Smooth muscle cell (in vitro differentiated cells): Measurements from ENCODE around the gene KCNQ1. TPM values are rescaled to one million over a fixed set of nuclear protein-coding genes. Genes with fewer than 3 reads are reported as not detected.

ENCODE experiments used
- DNase-seq: peaks from one replicate; lab custom pipeline; 2025; ENCODE audit not compliant: unreplicated experiment; lab: John Stamatoyannopoulos, UW
- H2AFZ ChIP-seq: fragments of 200-600 bp; sonication (generic); 2 replicates; pipeline ENCODE4 v1.6.0; 2016; ENCODE audit warnings: antibody characterized with exemption, low read depth, mild to moderate bottlenecking
- H3F3A ChIP-seq: fragments of 200-600 bp; sonication (generic); 2 replicates; pipeline ENCODE4 v1.6.0; 2017; ENCODE audit warnings: antibody characterized with exemption, low read depth
- H3K27ac ChIP-seq: fragments of 200-600 bp; sonication (generic); 2 replicates; pipeline ENCODE4 v1.5.1; 2016; ENCODE audit warnings: low read depth, mild to moderate bottlenecking
- H3K27me3 ChIP-seq: fragments of 200-600 bp; sonication (generic); 2 replicates; pipeline ENCODE4 v1.6.1; 2016; ENCODE audit warnings: low read depth, mild to moderate bottlenecking
- H3K36me3 ChIP-seq: fragments of 200-600 bp; sonication (generic); 2 replicates; pipeline ENCODE4 v1.5.1; 2016; ENCODE audit warnings: low read depth
- H3K4me1 ChIP-seq: fragments of 200-600 bp; sonication (generic); 2 replicates; pipeline ENCODE4 v1.5.1; 2016; ENCODE audit warnings: low read depth
- H3K4me2 ChIP-seq: fragments of 200-600 bp; sonication (generic); 2 replicates; pipeline ENCODE4 v1.6.0; 2016; ENCODE audit warnings: mild to moderate bottlenecking
- H3K4me3 ChIP-seq: fragments of 200-600 bp; sonication (generic); 2 replicates; pipeline ENCODE4 v1.5.1; 2016; ENCODE audit warnings: mild to moderate bottlenecking
- H3K79me2 ChIP-seq: fragments of 200-600 bp; sonication (generic); 2 replicates; pipeline ENCODE4 v1.6.0; 2016; ENCODE audit warnings: low read depth, mild to moderate bottlenecking
- H3K9ac ChIP-seq: fragments of 200-600 bp; sonication (generic); 2 replicates; pipeline ENCODE4 v1.6.0; 2016; ENCODE audit warnings: low read depth
- H3K9me3 ChIP-seq: fragments of 200-600 bp; sonication (generic); replicated peaks from 2 replicates; pipeline ENCODE4 v1.5.1; 2016; ENCODE audit warnings: low read depth
- H4K20me1 ChIP-seq: fragments of 200-600 bp; sonication (generic); 2 replicates; pipeline ENCODE4 v1.6.0; 2016; ENCODE audit warnings: low read depth
- CTCF ChIP-seq: fragments of 200-600 bp; sonication (generic); IDR thresholded peaks from 2 replicates; pipeline ENCODE4 v1.5.1; 2017; ENCODE audit warnings: borderline replicate concordance, mild to moderate bottlenecking, antibody characterized with exemption; ENCODE audit not compliant: insufficient read depth, poor library complexity, severe bottlenecking
- WGBS: methylation state at CpG from one replicate; pipeline ENCODE4 v1.1.7; 2016; ENCODE audit warnings: low lambda C conversion rate; 5-methylcytosine and 5-hydroxymethylcytosine counted together
- polyA plus RNA-seq: library from polyadenylated mRNA; unstranded; fragments of >200 nt; fragmentation: Nextera tagmentation; extraction: Ambion mirVana; gene quantifications from 2 replicates; pipeline ENCODE4 v1.2.1, GENCODE V29; 2016
- total RNA-seq: library from RNA; depleted of rRNA; stranded (reverse); fragments of >200 nt; gene quantifications from 2 replicates; pipeline ENCODE4 v1.2.3, GENCODE V29; 2014

The KCNQ1 gene
- total and polyA plus RNA-seq, 2 experiments from 2014 or later, result 1.3 to 2.3 TPM

- no peak overlapping the region for H3K4me2 ChIP-seq
- 84% methylated on average over 14 of the region's 14 CpGs for WGBS
- no peaks in the 10 kb centered on the region for H3F3A ChIP-seq
- H3K27me3 ChIP-seq, result peaks cover 7% of the 10 kb centered on the region
- no peaks in the 10 kb centered on the region for H3K4me1 ChIP-seq
- H3K9me3 ChIP-seq, result no peaks in the 10 kb centered on the region
- H3K79me2 ChIP-seq, result no peaks in the 10 kb centered on the region
- H2AFZ ChIP-seq, result no peak overlapping the region
- H4K20me1 ChIP-seq, result no peaks in the 10 kb centered on the region
- H3K9ac ChIP-seq, result no peak overlapping the region
- TF ChIP-seq CTCF, result no peak
- no peak for DNase-seq
- no peaks in the 10 kb centered on the region for H3K36me3 ChIP-seq
- no peak overlapping the region for H3K27ac ChIP-seq
- H3K4me3 ChIP-seq, result no peak overlapping the region
Observed at GRCh38 chr11:2569321-2569721, 124.5 kb downstream of the KCNQ1 start.

- Histone ChIP-seq H2AFZ (no peak overlapping the region), H3K4me3 (no peak overlapping the region), H3F3A (no peaks in the 10 kb centered on the region), H3K27me3 (peaks cover 4% of the 10 kb centered on the region), H3K4me2 (no peak overlapping the region), H3K4me1 (no peaks in the 10 kb centered on the region), H3K9ac (no peak overlapping the region), H3K9me3 (no peaks in the 10 kb centered on the region), H4K20me1 (no peaks in the 10 kb centered on the region), H3K36me3 (no peaks in the 10 kb centered on the region), H3K27ac (no peak overlapping the region), H3K79me2 (no peaks in the 10 kb centered on the region)
- 93% methylated on average over 10 of the region's 10 CpGs for WGBS
- TF ChIP-seq CTCF, result no peak
- DNase-seq, result no peak
Observed at GRCh38 chr11:2569731-2570210, 125.0 kb downstream of the KCNQ1 start.

GRCh38 chr11:2570211-2570811 lies 125.5 kb downstream of the KCNQ1 start:
- WGBS, result 97% methylated on average over 26 of the region's 26 CpGs
- Histone ChIP-seq H3K4me3 (no peak overlapping the region), H3F3A (no peaks in the 10 kb centered on the region), H3K27ac (no peak overlapping the region), H3K4me1 (no peaks in the 10 kb centered on the region), H2AFZ (no peak overlapping the region), H3K4me2 (no peak overlapping the region), H3K79me2 (no peaks in the 10 kb centered on the region), H3K9me3 (no peaks in the 10 kb centered on the region), H3K36me3 (no peaks in the 10 kb centered on the region), H3K9ac (no peak overlapping the region), H3K27me3 (peaks cover under 1% of the 10 kb centered on the region), H4K20me1 (no peaks in the 10 kb centered on the region)
- no peak for TF ChIP-seq CTCF
- DNase-seq, result no peak

GRCh38 chr11:2570841-2571597 lies 126.2 kb downstream of the KCNQ1 start:
- Histone ChIP-seq H3K27me3 (no peaks in the 10 kb centered on the region), H3K4me3 (no peak overlapping the region), H3K36me3 (no peaks in the 10 kb centered on the region), H2AFZ (no peak overlapping the region), H4K20me1 (no peaks in the 10 kb centered on the region), H3K9me3 (no peaks in the 10 kb centered on the region), H3K9ac (no peak overlapping the region), H3K79me2 (no peaks in the 10 kb centered on the region), H3K4me1 (no peaks in the 10 kb centered on the region), H3K4me2 (no peak overlapping the region), H3K27ac (no peak overlapping the region), H3F3A (no peaks in the 10 kb centered on the region)
- DNase-seq, result no peak
- WGBS, result 96% methylated on average over 17 of the region's 25 CpGs
- TF ChIP-seq CTCF, result no peak
